SK-N-SH (cell line): ENCODE data around the gene LPCAT2.
A peak's percentile ranks its signal among the peaks of the same experiment; 100 is the strongest.

Experiments used
- CTCF ChIP-seq: fragments of 200-600 bp; sonication (generic); IDR thresholded peaks from 2 replicates; pipeline ENCODE4 v1.6.1; 2017; ENCODE audit warnings: antibody characterized with exemption, mild to moderate bottlenecking, moderate library complexity
- MAX ChIP-seq: IDR thresholded peaks from 2 replicates; pipeline ENCODE4 v1.4.0; 2012; ENCODE audit warnings: low read depth
- MXI1 ChIP-seq: IDR thresholded peaks from 2 replicates; pipeline ENCODE4 v1.6.1; 2012; ENCODE audit warnings: mild to moderate bottlenecking, low read depth, low read length, improper control_type of control experiment
- SIN3A ChIP-seq: IDR thresholded peaks from 2 replicates; pipeline ENCODE4 v1.6.1; 2012; ENCODE audit warnings: low read depth, mild to moderate bottlenecking, low read length, moderate library complexity, borderline replicate concordance
- SMC3 ChIP-seq: IDR thresholded peaks from 2 replicates; pipeline ENCODE4 v1.6.1; 2012; ENCODE audit warnings: low read depth, low read length, improper control_type of control experiment
- TF ChIP-seq, protein P1 (sequence below): IDR thresholded peaks from 2 replicates; pipeline ENCODE4 v1.4.0; 2012; ENCODE audit warnings: low read depth, borderline replicate concordance

- TF ChIP-seq CTCF (no peak), SMC3 (no peak), MXI1 (peak; percentile 85), MAX (peak; percentile 43; the same call in 1 of the 2 replicates), SIN3A (0 out of 2 replicates have a peak, but pooled peaks have one; percentile 41)
- TF ChIP-seq, protein P1, sequence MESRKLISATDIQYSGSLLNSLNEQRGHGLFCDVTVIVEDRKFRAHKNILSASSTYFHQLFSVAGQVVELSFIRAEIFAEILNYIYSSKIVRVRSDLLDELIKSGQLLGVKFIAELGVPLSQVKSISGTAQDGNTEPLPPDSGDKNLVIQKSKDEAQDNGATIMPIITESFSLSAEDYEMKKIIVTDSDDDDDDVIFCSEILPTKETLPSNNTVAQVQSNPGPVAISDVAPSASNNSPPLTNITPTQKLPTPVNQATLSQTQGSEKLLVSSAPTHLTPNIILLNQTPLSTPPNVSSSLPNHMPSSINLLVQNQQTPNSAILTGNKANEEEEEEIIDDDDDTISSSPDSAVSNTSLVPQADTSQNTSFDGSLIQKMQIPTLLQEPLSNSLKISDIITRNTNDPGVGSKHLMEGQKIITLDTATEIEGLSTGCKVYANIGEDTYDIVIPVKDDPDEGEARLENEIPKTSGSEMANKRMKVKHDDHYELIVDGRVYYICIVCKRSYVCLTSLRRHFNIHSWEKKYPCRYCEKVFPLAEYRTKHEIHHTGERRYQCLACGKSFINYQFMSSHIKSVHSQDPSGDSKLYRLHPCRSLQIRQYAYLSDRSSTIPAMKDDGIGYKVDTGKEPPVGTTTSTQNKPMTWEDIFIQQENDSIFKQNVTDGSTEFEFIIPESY, result no peak
Observed at GRCh38 chr16:55480228-55480655, 28.6 kb upstream of the LPCAT2 start.
